Left cardiac atrium (tissue), 4 donors: ENCODE measurements around the gene FGD6. TPM values are rescaled to one million over a fixed set of nuclear protein-coding genes. Genes with fewer than 3 reads are reported as not detected.
A peak's percentile ranks its signal among the peaks of the same experiment; 100 is the strongest.

Experiments used
- ATAC-seq, 2 donors: fragments of 200-7000 bp; cut with Tn5 transposase; one replicate each; pipeline ENCODE4 v1.9.1; 2020; ENCODE audit warnings: mild to moderate bottlenecking in 2 of 2, moderate library complexity in 2 of 2
- DNase-seq: peaks from one replicate; pipeline ENCODE4 v3.0.0-alpha.2; 2020
- intact Hi-C, 2 donors: fragments of 100-400 bp; cut with DNase I; formaldehyde crosslinking; loops; one replicate each; pipeline versions ENCODE4 v1.14.1 to v1.15.1; 2022 to 2023
- total RNA-seq, 2 donors: library from RNA; stranded (reverse); fragmentation: NEBNext Ultra II Directional; extraction: Animal tissue kit (Norgen Biotek cat#: 25700); gene quantifications; one replicate each; pipeline ENCODE4 v1.2.1, GENCODE V29; 2021
- donor health status: DM: no; HTN: yes; CAD: no.
- donor health status: DM: no; HTN: yes; CAD: no; lungs with severe emphysema.
- donor health status: DM: yes; HTN: yes; CAD: no.
- donor health status: Dilated cardiomyopathy.

The FGD6 gene
- total RNA-seq, 2 donors from 2014 or later: 16.2 to 16.3 TPM

DNA sequence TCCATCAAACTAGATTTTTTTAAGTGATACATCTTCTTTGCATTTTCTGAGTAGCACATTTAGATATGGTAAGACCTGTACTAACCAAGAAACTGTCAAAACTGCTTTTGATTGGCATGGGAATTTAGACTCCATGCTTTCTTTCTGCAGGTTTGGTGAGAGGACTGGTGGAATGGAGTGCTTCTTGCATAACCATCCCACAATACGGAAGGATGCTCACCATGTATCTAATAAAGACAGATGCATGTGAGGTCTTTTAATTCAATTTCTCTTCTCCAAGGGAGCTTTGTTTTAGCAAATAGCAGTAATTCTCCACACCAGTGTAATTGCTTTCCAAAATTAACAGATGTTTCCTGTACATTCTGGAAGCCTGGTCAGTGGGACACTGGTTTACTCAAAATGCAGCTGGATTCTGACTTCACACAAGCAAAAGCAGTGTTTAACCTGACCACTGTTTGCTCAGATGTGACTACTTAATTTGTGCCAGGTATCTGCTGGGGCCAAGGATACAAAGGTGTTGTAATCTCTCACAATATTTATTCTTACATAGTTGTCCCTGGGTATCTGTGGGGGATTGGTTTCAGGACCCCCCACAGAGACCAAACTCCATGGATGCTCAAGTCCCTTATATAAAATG, 26.1 kb downstream of the FGD6 start:
- intact Hi-C loops: no loop called here
- DNase-seq (no peak), ATAC-seq (no peak)

DNA sequence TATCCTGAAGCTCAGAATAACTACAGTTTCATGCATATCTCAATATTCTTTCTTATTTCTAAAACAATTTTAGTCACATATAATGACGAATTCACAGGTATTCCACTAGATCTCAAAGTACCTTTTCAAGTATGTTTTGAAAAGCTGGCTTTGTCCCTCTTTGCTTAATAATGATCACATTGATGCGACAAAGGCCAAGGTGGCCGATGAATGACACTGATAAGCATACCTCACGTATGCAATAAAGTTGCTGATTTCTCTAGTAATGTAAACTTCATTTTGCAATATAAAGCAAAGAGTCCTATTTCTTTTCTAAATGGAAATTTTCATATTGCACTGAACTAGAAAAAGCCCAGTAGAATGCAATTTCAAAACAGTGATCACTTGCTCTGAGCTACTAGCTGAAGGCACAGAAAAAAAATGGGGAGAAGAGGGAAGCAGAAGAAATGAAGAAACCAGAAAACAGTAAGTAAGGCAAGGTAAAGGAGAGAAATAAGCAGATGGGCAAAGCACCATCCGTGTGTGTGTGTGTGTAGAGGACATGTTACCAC, 29.3 kb downstream of the FGD6 start:
- intact Hi-C loops: no loop called here
- ATAC-seq (no peak), DNase-seq (no peak)

DNA sequence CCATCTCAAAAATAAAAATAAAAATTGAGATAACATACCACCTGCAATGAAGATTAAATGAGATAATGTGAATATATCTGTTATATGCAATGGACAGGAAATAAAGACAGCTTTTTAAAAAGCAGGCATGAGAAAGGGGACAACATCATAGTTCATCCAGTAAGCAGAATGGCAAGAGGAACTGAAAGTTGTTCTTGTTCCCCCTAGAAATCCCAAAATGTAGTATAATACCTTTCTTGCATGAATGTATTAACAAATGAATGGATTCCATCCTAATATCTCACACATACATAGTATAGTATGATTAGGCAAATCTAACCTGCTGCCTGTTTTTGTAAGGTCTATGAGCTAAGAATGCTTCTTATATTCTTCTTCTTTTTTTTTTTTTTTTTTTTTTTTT, 31.4 kb downstream of the FGD6 start:
- intact Hi-C loops: no loop called here
- ATAC-seq (no peak), DNase-seq (no peak)

DNA sequence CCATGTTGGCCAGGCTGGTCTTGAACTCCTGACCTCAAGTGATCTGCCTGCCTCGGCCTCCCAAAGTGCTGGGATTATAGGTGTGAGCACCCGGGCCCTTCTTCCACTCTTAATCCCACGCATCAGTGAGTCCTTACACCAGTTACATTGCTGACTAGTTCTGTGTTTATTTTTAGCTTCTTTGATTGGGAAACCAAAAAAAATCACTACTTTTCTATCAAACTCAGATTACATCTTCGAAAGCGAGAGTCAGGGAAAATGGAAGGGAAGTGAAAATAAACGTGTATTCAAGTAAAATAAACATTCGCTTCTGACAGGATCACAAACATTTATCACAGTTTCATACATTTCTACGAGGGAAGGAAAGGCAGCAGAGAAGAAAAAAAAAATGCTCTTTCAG, 32.2 kb downstream of the FGD6 start:
- no peak for DNase-seq
- ATAC-seq: no peak
- intact Hi-C loops: no loop called here

DNA sequence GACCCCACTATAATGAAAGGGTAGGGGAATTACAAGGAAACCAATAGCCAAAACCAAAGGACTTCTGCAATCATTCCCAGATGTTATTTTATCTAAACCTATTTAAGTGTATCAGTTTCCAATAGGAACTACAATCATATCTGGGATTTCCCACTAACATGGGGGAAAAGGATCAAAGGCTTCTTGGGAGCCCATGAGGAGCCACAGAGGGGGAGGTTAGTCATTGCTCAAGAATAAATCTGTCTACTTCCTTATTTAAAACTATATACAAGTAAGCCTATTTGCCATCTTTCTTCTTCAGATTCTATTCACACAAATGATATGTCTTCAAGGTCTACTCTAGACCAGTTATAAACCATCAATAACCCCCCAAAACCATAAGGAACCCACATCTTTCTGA, 33.1 kb downstream of the FGD6 start:
- ATAC-seq (no peak), DNase-seq (no peak)
- intact Hi-C loops: no loop called here

DNA sequence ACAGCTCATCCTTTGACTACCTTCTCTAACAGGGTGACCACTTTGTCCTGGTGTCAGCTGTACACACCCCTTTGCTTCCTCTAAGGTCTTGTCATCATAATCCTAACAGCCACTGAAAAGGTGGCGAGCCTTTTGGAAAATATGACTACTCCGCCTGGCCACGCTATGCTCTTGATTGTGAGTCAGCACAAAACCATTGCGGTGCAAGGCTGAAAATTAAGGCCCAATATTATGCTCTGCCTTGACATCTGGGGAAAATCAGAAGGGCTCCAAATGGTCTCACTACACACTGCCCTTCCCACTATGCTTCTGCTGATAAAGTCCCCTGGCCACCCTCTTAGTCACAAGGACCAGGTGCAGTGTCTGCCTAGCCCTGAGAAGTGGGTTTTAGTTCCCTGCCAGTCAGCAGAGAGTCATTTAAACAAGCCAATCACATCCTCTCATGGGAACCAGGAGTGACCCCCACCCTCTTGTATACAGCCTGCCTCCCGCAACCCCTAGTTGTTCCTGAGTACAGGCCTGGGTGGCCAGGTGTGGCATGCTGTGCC, 34.3 kb downstream of the FGD6 start:
- ATAC-seq (peak in 1 of 2 donors; percentile 38), DNase-seq (no peak)
- intact Hi-C loops: no loop called here

DNA sequence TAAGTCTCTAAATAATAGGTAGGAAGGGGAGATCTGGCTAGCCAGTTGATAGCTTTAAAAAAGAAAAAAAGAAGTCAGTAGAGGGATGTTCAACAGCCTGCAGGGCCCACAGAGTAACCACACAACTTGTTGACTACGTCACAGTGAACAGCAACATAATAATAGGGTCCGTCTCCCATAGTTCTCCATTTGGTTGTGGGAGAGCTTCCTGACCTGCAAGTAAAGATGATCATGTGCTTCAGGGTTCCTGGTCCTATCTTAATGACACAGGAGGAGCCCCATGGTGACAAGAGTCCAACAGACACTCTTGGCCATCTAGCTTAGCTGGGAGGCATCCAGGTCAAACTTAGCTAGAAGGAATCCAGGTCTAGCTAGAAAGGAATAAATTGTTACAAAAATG, 36.2 kb downstream of the FGD6 start:
- DNase-seq (no peak), ATAC-seq (no peak)
- intact Hi-C loops: no loop called here

DNA sequence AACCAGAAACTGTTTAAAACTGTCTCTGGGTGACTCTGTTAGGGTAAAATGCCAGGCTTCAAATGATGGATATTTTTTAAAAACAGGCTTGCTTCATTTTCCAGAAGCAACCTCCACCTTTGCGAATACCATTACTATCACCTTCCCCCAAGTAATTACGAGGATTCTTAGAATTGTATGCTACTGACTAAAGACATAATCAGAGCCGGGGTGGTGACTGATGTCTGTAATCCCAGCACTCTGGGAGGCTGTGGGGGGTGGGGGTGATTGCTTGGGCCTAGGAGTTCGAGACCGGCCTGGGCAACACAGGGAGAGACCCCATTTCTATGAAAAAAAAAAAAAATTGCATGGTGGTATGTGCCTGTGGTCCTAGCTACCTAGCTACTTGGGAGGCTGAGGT, 38.3 kb downstream of the FGD6 start:
- ATAC-seq (peak in 1 of 2 donors; percentile 34), DNase-seq (no peak)
- intact Hi-C loops: no loop called here

DNA sequence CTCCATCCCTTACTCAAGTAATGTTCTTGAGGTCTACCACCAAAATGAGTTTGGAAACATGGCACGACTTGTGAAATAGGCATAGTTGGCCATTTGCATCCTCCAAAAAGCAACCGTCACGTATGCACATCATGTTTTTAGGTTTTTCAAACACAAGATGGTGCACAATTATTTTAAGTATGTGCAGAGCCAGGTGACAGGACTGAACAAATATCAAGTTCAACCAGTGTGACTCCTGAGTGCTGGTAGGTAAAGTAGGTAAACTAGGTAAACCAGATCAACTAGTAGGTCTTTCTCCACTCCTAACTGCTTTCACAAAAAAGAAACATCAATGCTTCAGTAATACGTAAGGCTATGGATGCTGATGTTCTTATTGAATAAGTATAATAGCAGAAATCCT, 39.1 kb downstream of the FGD6 start:
- no peak for ATAC-seq
- intact Hi-C loops: no loop called here
- no peak for DNase-seq

DNA sequence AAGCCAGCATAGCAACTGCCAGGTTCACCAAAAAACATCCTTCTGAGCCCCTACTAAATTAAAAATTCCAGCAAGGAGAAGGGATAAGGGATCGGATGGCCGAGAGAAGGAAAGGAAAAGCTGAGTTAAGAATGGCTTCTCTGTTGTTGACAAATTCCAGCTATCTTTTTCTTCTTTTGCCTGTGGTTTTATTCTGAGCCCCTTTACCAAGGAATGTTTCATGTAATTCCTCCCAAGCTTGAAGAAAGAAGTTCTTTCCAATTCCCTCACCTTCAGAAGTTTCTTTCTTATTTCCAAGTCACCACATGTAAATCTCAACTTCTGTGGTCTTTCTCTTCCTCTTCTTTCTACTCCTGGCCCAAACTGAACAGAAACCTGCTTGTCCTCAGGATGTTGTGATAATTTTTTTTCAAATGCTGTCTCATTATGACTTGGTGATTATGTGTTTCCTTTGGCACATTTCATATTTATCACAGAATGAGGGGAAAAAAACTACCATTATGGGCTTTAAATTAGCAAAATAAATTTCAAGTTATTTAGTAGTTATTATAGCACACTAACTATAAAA, 40.0 kb downstream of the FGD6 start:
- intact Hi-C loops: no loop called here
- ATAC-seq (no peak), DNase-seq (no peak)

DNA sequence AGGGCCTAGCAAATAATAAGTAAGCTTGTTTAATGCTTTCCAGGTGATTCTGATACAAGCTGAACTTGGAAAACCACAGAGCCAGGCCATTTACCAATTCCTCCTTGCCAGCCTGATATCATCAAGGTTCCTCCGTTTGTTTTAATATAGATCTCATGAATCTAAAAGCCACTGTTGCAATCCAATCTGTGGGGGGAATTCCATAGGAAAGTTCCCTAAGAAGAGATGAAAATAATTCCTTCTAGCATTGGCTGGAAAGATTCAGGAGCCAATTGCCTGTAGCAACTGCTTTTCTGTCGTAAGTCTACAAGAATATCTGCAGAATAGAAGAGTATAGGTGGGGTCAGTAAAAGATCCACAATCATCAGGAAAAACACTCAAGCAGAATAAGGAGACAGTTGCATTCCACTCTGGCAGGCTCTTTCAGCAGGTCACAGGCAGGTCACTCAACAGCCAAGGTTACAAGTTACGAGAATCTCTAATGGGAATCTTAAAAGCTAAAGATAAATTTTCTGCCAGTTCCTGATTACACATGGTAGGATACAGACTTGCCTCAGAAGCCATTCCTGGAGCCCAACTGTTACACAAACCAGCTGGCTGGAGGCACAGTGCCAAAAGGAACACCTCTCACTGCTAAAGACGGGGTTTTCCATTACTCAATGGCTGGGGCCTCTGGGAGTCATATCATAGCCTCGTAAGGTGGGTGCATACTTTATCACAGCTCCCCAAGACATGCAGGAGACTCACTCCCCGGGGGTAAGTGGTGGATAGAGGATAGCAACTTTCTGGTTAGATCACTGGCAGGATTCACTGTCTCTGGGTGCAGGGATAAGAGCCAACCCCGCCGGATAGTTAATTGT, 43.6 kb downstream of the FGD6 start:
- ATAC-seq (peak; percentile 89 to 93), DNase-seq (peak; percentile 86)
- intact Hi-C loops: no loop called here

DNA sequence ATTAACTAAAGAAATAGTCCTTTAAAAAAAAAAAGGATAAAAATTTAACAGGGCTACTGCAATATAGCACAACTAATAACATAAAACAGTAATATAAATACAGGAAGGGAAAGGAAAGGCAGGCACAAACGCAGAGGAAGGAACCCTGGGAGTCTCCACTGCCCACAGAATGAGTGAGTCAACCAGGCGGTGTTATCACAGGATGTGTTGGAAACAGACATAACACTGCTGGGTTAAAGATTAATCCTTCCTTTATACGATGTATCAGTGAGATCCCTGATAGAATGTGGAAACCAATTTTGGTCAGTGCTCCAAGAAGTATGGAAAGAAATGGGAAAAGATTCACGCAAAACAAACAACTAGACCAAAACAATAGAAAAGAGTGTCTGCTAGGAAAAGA, 47.9 kb downstream of the FGD6 start:
- ATAC-seq: peak in 1 of 2 donors; percentile 86
- intact Hi-C loops: no loop called here
- DNase-seq: peak; percentile 31

DNA sequence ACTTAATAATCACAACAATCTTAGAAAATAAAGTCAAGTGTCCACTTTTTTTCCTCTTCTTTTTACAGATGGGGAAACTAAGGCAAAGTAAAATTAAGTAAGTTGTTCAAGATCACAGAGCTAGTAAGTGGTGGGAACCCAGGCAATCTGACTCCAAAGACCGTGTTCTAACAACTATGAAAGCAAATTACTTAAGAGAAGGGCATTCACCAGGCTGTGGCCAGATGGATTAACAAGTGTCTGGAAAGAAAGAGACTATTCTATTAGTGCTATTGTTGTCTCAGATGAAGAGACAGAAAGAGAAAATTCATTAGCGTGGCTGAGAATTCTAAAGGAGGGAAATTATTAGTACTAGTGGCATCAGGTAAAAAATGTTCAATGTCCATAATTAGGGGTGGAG, 48.5 kb downstream of the FGD6 start:
- intact Hi-C loops: no loop called here
- ATAC-seq (no peak), DNase-seq (no peak)

DNA sequence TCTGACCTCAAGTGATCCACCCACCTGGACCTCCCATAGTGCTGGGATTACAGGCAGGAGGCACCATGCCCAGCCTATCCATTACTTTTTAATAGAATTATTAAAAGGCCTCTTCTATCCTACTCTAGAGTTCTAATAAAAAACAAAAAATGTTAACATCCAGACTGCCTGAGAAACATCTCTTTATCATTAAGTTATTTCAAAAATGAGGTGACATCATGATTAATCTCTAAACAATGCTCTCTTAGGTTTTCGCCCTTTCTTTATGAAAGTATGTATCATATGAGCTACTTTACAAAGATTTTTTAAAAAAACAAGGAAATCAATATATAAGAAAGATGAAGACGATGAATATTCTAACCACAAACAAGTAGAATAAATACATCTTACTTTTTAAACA, 52.6 kb downstream of the FGD6 start:
- DNase-seq: no peak
- intact Hi-C loops: no loop called here
- no peak for ATAC-seq

DNA sequence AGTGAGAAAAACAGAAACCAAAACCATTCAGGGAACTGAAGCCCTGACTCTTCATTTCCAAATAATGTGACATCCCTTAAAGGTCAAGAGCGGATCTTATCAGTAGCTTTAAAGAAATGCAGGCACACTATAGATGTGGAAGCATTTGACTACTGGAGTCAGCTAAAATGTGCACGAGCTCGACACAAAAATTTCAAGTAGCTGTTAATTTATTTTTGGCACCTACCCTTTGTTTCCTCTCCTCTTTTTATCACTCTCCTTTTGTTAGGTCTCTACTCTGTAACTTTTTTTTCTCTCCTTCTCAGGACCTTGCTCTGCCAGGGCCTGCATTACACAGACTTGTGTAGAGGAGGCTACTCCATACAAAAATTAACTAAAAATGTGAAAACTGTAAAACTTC, 58.3 kb downstream of the FGD6 start:
- ATAC-seq (no peak), DNase-seq (no peak)
- intact Hi-C loops: no loop called here

DNA sequence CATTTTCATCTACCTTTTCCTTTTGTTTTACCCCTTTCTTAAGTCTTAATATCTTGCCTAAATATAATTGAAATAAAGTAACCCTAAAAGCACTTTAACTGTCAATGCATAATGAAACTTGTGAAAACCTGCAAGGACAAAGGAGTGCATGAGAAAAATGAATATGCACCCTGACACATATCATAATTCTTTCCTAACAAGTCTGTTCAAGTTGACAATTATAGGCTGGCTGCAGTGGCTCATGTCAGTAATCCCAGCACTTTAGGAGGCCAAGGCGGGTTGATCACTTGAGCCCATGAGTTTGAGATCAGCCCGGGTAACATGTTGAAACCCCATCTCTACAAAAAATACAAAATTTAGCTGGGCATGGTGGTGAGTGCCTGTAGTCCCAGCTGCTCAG, 65.4 kb downstream of the FGD6 start:
- intact Hi-C loops: no loop called here
- no peak for ATAC-seq
- DNase-seq: no peak

DNA sequence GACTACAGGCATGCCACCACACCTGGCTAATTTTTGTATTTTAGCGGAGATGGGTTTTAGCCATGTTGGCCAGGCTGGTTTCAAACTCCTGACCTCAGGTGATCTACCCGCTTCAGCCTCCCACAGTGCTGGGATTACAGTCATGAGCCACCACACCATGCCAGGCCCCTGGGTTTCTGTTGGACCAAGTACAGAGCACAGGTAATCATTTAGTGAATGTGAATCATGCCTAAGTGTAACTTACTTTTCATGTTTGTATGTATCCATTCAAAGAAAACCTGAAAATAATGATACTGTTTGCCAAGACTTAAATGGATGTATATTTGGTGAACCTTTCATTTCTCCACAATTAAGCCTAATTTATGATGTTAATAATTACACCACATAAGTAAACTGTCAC, 65.9 kb downstream of the FGD6 start:
- DNase-seq: no peak
- intact Hi-C loops: no loop called here
- no peak for ATAC-seq

DNA sequence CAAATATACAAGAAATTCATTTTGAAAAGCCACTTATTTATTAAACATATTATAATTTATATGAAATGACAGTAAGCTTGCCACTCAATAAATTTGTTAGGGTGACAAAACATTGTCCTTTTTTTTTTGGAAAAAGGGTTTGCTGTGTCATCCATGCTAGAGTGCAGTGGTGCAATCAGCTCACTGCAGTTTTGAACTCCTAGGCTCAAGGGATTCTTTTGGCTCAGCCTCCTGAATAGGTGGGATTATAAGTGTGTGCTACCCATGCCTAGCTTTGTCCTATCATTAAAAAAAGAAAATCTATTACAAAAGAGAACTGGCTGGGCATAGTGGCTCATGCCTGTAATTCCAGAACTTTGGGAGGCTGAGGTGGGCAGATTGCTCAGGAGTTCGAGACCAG, 66.8 kb downstream of the FGD6 start:
- no peak for ATAC-seq
- intact Hi-C loops: no loop called here
- DNase-seq: no peak

DNA sequence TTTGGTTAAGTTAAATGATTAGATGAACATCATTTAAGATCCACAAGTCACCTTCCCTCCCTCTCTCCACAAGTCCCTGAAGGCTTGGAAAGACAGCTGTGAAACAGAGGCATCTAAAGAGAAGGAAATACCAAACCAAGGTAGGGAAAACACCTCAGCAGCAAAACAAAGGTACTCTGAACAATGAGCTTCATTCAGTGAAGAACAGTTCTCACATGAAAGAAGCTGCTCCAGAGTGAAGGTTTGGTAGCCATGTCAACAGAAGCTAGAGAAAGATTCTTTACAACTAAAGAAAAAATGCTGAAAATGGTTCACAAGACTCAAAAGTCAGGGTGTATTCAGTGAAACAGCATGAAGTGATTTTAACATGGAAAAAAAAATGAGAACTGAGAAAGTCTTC, 69.4 kb downstream of the FGD6 start:
- no peak for ATAC-seq
- intact Hi-C loops: no loop called here

DNA sequence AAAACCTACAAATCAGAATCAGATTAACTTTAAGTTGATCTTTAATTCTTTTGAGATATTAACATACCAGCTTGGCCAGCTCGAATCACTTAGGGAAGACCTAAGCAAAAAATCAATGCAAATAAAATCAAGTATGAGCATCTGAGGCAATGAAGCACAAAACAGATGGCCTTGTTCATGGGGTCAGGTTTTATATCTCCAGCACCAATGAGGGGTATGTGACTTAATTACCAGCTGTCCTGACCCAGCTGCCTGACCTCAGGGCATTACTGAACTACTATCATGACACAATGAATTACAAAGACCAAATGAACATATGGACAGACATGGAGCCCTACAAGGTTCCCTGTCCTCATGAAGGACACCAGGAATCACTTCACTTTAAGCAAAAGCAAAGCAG, 70.5 kb downstream of the FGD6 start:
- no peak for ATAC-seq
- DNase-seq: no peak
- intact Hi-C loops: no loop called here

More for the DNA sequence above, 69.4 kb downstream of the FGD6 start:
- no peak for DNase-seq
